Fibroblast of lung (primary cell): ENCODE data around the gene DSG1. TPM values are rescaled to one million over a fixed set of nuclear protein-coding genes. Genes with fewer than 3 reads are reported as not detected.
A peak's percentile ranks its signal among the peaks of the same experiment; 100 is the strongest.

Experiments used
- DNase-seq, 2 donors: peaks; one replicate each; pipeline versions ENCODE4 v3.0.0 to v3.0.0-alpha.2; 2010; ENCODE audit warnings: low read depth in 2 of 2
- H2AFZ ChIP-seq: 2 replicates; pipeline ENCODE4 v1.5.1; 2012; ENCODE audit warnings: low read length, control low read depth, inconsistent platforms
- H3K27ac ChIP-seq: 2 replicates; pipeline ENCODE4 v1.5.1; 2011; ENCODE audit warnings: low read length, control low read depth; ENCODE audit not compliant: insufficient read depth
- H3K27me3 ChIP-seq: 2 replicates; pipeline ENCODE4 v1.5.1; 2011; ENCODE audit warnings: mild to moderate bottlenecking, low read length; ENCODE audit not compliant: control insufficient read depth, insufficient read depth
- H3K36me3 ChIP-seq: 2 replicates; pipeline ENCODE4 v1.5.1; 2011; ENCODE audit warnings: low read length; ENCODE audit not compliant: control insufficient read depth, insufficient read depth
- H3K4me1 ChIP-seq: 2 replicates; pipeline ENCODE4 v1.5.1; 2011; ENCODE audit warnings: low read length; ENCODE audit not compliant: control insufficient read depth, insufficient read depth; ENCODE audit errors: extremely low read depth
- H3K4me2 ChIP-seq: 2 replicates; pipeline ENCODE4 v1.5.1; 2011; ENCODE audit warnings: low read length, control low read depth; ENCODE audit not compliant: insufficient read depth; ENCODE audit errors: extremely low read depth
- H3K4me3 ChIP-seq, 4 experiments: fragments of 200-600 bp in 1 of 4; sonication (generic) in 1 of 4; replicated peaks in 1 of 4; 2 replicates each; pipeline ENCODE4 v1.5.1; 2011 to 2016; ENCODE audit warnings: low read length in 4 of 4, low read depth in 3 of 4, mild to moderate bottlenecking in 3 of 4, control low read depth in 2 of 4, inconsistent platforms in 1 of 4, mixed read lengths in 1 of 4; ENCODE audit not compliant: insufficient read depth in 1 of 4; ENCODE audit errors: control extremely low read depth in 1 of 4
- H3K79me2 ChIP-seq: 2 replicates; pipeline ENCODE4 v1.5.1; 2012; ENCODE audit warnings: mild to moderate bottlenecking, low read length, inconsistent platforms; ENCODE audit not compliant: control insufficient read depth, insufficient read depth
- H3K9ac ChIP-seq: 2 replicates; pipeline ENCODE4 v1.5.1; 2011; ENCODE audit warnings: mild to moderate bottlenecking, low read length, control low read depth; ENCODE audit not compliant: insufficient read depth
- H3K9me3 ChIP-seq: 2 replicates; pipeline ENCODE4 v1.5.1; 2012; ENCODE audit warnings: low read depth, low read length; ENCODE audit not compliant: control insufficient read depth, insufficient read depth
- H4K20me1 ChIP-seq: 2 replicates; pipeline ENCODE4 v1.5.1; 2011; ENCODE audit warnings: low read length; ENCODE audit not compliant: control insufficient read depth, insufficient read depth; ENCODE audit errors: extremely low read depth
- CTCF ChIP-seq, 2 donors: IDR thresholded peaks in 1 of 2; conservative IDR thresholded peaks in 1 of 2; 1 replicate in 1 of 2; 2 replicates in 1 of 2; pipeline ENCODE4 v1.5.1; 2011 to 2012; ENCODE audit warnings: low read length in 2 of 2, control low read depth in 1 of 2, inconsistent platforms in 1 of 2, low read depth in 1 of 2, mild to moderate bottlenecking in 1 of 2
- EZH2 ChIP-seq: IDR thresholded peaks from 2 replicates; pipeline ENCODE4 v1.5.1; 2012; ENCODE audit warnings: low read length, control low read depth, mild to moderate bottlenecking; ENCODE audit errors: missing control alignments
- polyA plus RNA-seq, 2 donors: library from polyadenylated mRNA; depleted of rRNA in 1 of 2; stranded (reverse) in 1 of 2; unstranded in 1 of 2; fragments of >200 nt; gene quantifications; 2 replicates each; pipeline ENCODE4 v1.2.1, GENCODE V29; 2011 to 2012; ENCODE audit warnings: missing spikeins in 1 of 2
- total RNA-seq: library from RNA; depleted of rRNA; stranded (reverse); fragments of >200 nt; gene quantifications from 2 replicates; pipeline ENCODE4 v1.2.1, GENCODE V29; 2014

DSG1 gene
- total and polyA plus RNA-seq, 2 donors (not counting 1 experiment from before 2014, with no cell fraction given), result not detected

- Histone ChIP-seq H3K27ac (no peak overlapping the region), H3K79me2 (no peaks in the 10 kb centered on the region), H3K4me3 (no peak overlapping the region), H3K4me1 (no peaks in the 10 kb centered on the region), H4K20me1 (no peaks in the 10 kb centered on the region), H3K27me3 (no peaks in the 10 kb centered on the region), H3K9ac (no peak overlapping the region), H3K4me2 (no peak overlapping the region), H3K36me3 (no peaks in the 10 kb centered on the region), H2AFZ (no peak overlapping the region), H3K9me3 (no peaks in the 10 kb centered on the region)
- TF ChIP-seq EZH2 (no peak), CTCF (conservative IDR thresholded peaks at IDR 0.05 in 1 of 2, IDR thresholded peaks at IDR 0.05 in 1 of 2; ENCODE audit: low read depth in 1 of 2, low read length in 2 of 2) (no peak)
- peak in 1 of 2 donors; percentile 66 for DNase-seq
These were observed 42.1 kb upstream of the DSG1 start for GRCh38 chr18:31275722-31276463.

GRCh38 chr18:31278609-31279071 lies 39.3 kb upstream of the DSG1 start:
- no peaks in the 10 kb centered on the region for H3K9me3 ChIP-seq
- DNase-seq, result peak in 1 of 2 donors; percentile 13
- H3K4me1 ChIP-seq, result no peaks in the 10 kb centered on the region
- no peak overlapping the region for H3K9ac ChIP-seq
- H3K27me3 ChIP-seq, result no peaks in the 10 kb centered on the region
- H2AFZ ChIP-seq, result no peak overlapping the region
- H3K36me3 ChIP-seq, result no peaks in the 10 kb centered on the region
- no peak overlapping the region for H3K27ac ChIP-seq
- TF ChIP-seq CTCF (conservative IDR thresholded peaks at IDR 0.05 in 1 of 2, IDR thresholded peaks at IDR 0.05 in 1 of 2; ENCODE audit: low read depth in 1 of 2, low read length in 2 of 2), result no peak
- H3K79me2 ChIP-seq, result no peaks in the 10 kb centered on the region
- H3K4me2 ChIP-seq, result no peak overlapping the region
- no peaks in the 10 kb centered on the region for H4K20me1 ChIP-seq
- H3K4me3 ChIP-seq, result no peak overlapping the region

GRCh38 chr18:31280502-31280901 lies 37.5 kb upstream of the DSG1 start:
- no peak for DNase-seq
- Histone ChIP-seq H3K27ac (no peak overlapping the region), H3K9me3 (no peaks in the 10 kb centered on the region), H3K79me2 (no peaks in the 10 kb centered on the region), H3K4me2 (no peak overlapping the region), H3K9ac (no peak overlapping the region), H4K20me1 (no peaks in the 10 kb centered on the region), H3K4me3 (no peak overlapping the region), H3K36me3 (no peaks in the 10 kb centered on the region), H3K4me1 (no peaks in the 10 kb centered on the region), H3K27me3 (no peaks in the 10 kb centered on the region), H2AFZ (no peak overlapping the region)
- TF ChIP-seq CTCF (conservative IDR thresholded peaks at IDR 0.05 in 1 of 2, IDR thresholded peaks at IDR 0.05 in 1 of 2; ENCODE audit: low read depth in 1 of 2, low read length in 2 of 2) (no peak), EZH2 (no peak)
